GM12891 (cell line): ENCODE results near the gene SRGAP1.

Experiments used
- PAX5 ChIP-seq: IDR thresholded peaks from 2 replicates; pipeline ENCODE4 v1.6.1; 2011; ENCODE audit warnings: low read length, moderate library complexity, mild to moderate bottlenecking; ENCODE audit not compliant: insufficient read depth, severe bottlenecking
- POLR2A ChIP-seq: IDR thresholded peaks from 2 replicates; pipeline ENCODE4 v1.6.1; 2011; ENCODE audit warnings: low read depth, low read length, control low read depth
- POLR2AphosphoS5 ChIP-seq: IDR thresholded peaks from 2 replicates; pipeline ENCODE4 v1.6.1; 2011; ENCODE audit warnings: low read depth, low read length, control low read depth
- TAF1 ChIP-seq: IDR thresholded peaks from 2 replicates; pipeline ENCODE4 v1.6.1; 2011; ENCODE audit warnings: low read depth, low read length, control low read depth

DNA sequence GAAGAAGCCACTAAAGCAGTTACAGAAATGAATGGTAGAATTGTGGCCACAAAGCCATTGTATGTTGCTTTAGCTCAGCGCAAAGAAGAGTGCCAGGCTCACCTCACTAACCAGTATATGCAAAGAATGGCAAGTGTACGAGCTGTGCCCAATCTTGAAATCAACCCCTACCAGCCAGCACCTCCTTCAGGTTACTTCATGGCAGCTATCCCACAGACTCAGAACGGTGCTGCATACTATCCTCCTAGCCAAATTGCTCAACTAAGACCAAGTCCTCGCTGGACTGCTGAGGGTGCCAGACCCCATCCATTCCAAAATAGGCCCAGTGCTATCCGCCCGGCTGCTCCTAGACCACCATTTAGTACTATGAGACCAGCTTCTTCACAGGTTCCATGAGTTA lies 21.5 kb upstream of the SRGAP1 start:
- TF ChIP-seq POLR2A = no peak
- no peak for TF ChIP-seq POLR2AphosphoS5
- no peak for TF ChIP-seq PAX5
- no peak for TF ChIP-seq TAF1
